GM06990 (cell line): ENCODE measurements around the gene TENM4.

Experiments used
- DNase-seq: peaks from one replicate; pipeline ENCODE4 v3.0.0-alpha.2; 2011; ENCODE audit not compliant: insufficient read length; ENCODE audit errors: extremely low read depth
- H3K27me3 ChIP-seq: replicated peaks from 2 replicates; pipeline ENCODE4 v1.6.0; 2011; ENCODE audit warnings: low read length; ENCODE audit not compliant: control insufficient read depth, insufficient read depth
- H3K36me3 ChIP-seq: 2 replicates; pipeline ENCODE4 v1.5.1; 2011; ENCODE audit warnings: low read length; ENCODE audit not compliant: control insufficient read depth, insufficient read depth
- H3K4me3 ChIP-seq: replicated peaks from 2 replicates; pipeline ENCODE4 v1.5.1; 2011; ENCODE audit warnings: low read depth, mild to moderate bottlenecking, control low read depth, low read length
- TF ChIP-seq, protein P1 (sequence below): IDR thresholded peaks from 2 replicates; pipeline ENCODE4 v1.5.1; 2011; ENCODE audit warnings: low read length, control low read depth, mild to moderate bottlenecking, inconsistent platforms; ENCODE audit not compliant: insufficient read depth, poor library complexity, severe bottlenecking

Gene TENM4

DNA sequence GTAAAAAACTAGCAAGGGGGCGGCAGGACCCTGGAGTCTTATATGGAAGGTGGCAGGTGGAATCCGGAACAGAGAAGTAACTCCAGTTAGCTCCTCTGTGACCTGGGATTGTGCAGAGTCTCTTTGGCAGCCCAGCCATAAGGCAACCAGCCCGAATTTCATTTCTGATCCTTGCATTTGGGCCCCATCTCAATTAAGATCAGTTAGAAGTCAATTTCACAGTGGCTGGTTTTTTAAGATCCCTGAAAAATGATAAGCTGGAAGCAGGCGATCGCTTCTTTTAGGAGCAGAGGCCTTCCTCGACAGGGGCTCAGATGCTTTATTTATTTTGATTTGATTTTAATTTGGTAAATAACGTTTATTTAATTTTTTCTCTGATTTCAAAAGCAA lies 199.0 kb downstream of the TENM4 start:
- Histone ChIP-seq H3K27me3 (no peaks in the 10 kb centered on the region; the same call in none of the 2 replicates), H3K4me3 (no peak overlapping the region), H3K36me3 (no peaks in the 10 kb centered on the region)
- TF ChIP-seq, protein P1, sequence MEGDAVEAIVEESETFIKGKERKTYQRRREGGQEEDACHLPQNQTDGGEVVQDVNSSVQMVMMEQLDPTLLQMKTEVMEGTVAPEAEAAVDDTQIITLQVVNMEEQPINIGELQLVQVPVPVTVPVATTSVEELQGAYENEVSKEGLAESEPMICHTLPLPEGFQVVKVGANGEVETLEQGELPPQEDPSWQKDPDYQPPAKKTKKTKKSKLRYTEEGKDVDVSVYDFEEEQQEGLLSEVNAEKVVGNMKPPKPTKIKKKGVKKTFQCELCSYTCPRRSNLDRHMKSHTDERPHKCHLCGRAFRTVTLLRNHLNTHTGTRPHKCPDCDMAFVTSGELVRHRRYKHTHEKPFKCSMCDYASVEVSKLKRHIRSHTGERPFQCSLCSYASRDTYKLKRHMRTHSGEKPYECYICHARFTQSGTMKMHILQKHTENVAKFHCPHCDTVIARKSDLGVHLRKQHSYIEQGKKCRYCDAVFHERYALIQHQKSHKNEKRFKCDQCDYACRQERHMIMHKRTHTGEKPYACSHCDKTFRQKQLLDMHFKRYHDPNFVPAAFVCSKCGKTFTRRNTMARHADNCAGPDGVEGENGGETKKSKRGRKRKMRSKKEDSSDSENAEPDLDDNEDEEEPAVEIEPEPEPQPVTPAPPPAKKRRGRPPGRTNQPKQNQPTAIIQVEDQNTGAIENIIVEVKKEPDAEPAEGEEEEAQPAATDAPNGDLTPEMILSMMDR, result no peak
- no peak for DNase-seq

DNA sequence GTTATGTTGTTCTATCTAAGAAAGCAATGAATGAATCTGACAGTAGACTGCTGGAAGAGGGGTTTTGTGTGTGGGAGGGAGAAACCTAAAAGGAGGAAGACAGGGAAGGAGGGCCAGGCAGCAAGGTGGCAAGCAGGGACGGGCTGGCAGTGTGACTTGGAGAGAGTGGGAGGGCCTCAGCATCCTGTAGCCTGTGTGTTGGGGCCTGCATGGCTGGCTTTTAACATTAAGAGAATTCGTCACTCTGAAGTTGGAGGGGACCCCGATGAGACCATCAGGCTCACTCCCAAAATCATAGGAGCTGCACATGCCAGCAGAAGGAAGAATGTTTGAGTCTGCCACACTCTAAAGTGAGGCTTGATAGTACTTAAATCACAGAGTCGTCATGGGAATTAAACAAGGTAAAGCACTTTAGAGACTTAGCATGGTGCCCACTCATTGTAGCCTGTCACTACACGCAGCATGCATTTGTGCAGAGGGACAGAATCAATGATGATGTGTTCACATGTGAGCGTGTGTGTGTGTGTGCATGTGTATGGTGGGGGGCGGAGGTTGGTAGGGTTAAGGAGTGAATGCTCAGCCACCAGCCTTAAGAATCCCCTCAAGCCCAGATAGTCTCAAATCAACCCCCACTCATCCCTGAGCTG lies 199.5 kb downstream of the TENM4 start:
- TF ChIP-seq, protein P1, result no peak
- Histone ChIP-seq H3K4me3 (no peak overlapping the region), H3K36me3 (no peaks in the 10 kb centered on the region), H3K27me3 (no peaks in the 10 kb centered on the region; the same call in none of the 2 replicates)
- DNase-seq, result no peak

DNA sequence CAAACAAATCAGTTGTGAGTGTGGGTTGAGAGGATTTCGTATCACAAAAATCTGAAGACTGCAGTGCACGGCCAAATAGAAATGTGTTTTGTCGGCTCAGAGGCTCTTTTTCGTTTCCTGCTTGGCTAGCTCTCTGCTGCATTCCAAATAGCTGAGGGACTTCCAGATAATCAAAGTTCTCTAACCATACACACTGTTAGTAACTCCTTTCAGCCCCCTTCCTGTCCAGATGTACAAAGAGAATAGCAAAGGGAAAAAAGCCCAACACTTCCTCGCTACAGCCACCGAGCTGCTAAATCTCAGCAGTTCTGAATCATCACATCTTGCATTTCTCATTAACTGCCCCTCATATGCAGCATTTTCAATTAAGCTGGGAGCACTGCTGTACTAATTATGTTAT lies 203.1 kb downstream of the TENM4 start:
- H3K36me3 ChIP-seq, result no peaks in the 10 kb centered on the region
- no peak for DNase-seq
- TF ChIP-seq, protein P1, result no peak
- H3K27me3 ChIP-seq, result no peaks in the 10 kb centered on the region; the same call in 1 of the 2 replicates
- H3K4me3 ChIP-seq, result no peak overlapping the region

DNA sequence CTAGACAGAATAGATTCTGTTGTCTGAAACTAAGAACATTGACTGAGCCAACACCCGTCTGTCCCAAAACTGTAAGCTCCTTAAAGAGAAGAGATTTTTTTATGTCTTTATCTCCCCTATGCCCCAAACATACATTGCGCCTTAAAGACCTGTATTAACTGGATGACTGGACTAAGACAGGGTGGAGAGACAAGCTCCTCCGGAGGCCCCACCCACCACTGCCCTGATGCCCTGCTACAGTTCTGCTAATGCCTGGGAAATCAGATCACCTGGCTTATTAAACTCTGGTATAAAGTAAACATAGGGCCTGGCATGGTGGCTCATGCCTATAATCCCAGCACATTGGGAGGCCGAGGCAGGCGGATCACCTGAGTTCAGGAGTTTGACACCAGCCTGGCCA lies 203.7 kb downstream of the TENM4 start:
- no peak for DNase-seq

DNA sequence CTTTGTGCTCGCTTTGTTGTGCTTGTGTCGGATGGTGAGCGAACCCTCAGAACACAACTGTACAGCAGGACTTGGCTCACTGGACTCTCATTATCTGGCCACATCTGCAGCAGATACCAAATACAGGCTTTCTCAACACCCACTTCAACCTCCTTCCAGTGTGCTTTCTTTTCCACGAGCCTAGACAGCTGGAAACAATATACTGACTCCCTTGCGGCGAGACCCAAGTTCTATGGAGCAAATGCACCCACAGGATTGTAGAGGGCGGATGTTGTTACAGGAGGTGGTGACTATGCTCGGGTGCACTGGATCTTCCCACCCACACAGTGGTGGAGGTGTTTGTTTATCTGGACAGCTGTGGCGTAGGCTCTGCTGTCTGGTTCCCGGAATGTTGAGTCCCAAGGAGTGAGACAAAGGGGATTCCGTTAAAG lies 204.3 kb downstream of the TENM4 start:
- TF ChIP-seq, protein P1, result no peak
- H3K36me3 ChIP-seq, result no peaks in the 10 kb centered on the region
- H3K27me3 ChIP-seq, result no peaks in the 10 kb centered on the region; the same call in 1 of the 2 replicates
- H3K4me3 ChIP-seq, result no peak overlapping the region
- no peak for DNase-seq

More for the DNA sequence above, 203.7 kb downstream of the TENM4 start:
- no peaks in the 10 kb centered on the region; the same call in 1 of the 2 replicates for H3K27me3 ChIP-seq
- no peak overlapping the region for H3K4me3 ChIP-seq
- TF ChIP-seq, protein P1, result no peak
- no peaks in the 10 kb centered on the region for H3K36me3 ChIP-seq

DNA sequence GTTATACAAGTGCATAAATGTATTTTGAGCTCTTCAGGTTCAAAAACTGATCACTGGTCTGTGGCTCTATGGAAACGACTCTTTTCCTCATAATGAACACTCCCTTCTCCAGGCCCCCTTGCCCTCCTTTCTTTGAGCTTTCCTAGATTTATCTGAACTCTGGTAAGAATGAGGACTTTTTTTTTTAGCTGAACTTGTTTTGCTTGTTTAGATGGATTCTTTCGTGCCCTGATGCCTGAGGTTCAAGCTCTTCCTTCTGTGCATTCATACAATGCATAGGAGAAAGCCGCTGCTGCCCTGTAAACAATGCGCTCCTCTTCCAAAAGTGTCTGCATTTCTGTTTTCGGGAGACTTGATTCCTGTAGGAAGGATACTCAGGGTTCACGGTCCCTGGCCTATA lies 205.1 kb downstream of the TENM4 start:
- H3K27me3 ChIP-seq, result no peaks in the 10 kb centered on the region; the same call in 1 of the 2 replicates
- no peaks in the 10 kb centered on the region for H3K36me3 ChIP-seq
- TF ChIP-seq, protein P1, result no peak
- H3K4me3 ChIP-seq, result no peak overlapping the region
- DNase-seq, result no peak
